GM19452 (cell line): ENCODE data around the gene ARF6.
A peak's percentile ranks its signal among the peaks of the same experiment; 100 is the strongest.
"Not testable (repeated sequence)": the region's sequence is repeated elsewhere in the genome, so short reads cannot be mapped to it uniquely, and the experiment has no call there.

Source experiments
- ATAC-seq: cut with Tn5 transposase; IDR thresholded peaks from one replicate; pipeline ENCODE4 v1.9.1; 2021; ENCODE audit not compliant: unreplicated experiment

Gene ARF6

GRCh38 chr14:49876563-49877127 is 16.2 kb upstream of the ARF6 start:
- ATAC-seq: no peak

GRCh38 chr14:49879646-49880204 is 13.2 kb upstream of the ARF6 start:
- ATAC-seq: peak; percentile 81

GRCh38 chr14:49880267-49881064 is 12.4 kb upstream of the ARF6 start:
- ATAC-seq: no peak

- no peak for ATAC-seq
Measured at GRCh38 chr14:49881350-49882001, 11.4 kb upstream of the ARF6 start.

GRCh38 chr14:49882826-49883694 is 9.8 kb upstream of the ARF6 start:
- ATAC-seq: no peak

GRCh38 chr14:49886523-49886922 is 6.4 kb upstream of the ARF6 start:
- no peak for ATAC-seq

- no peak for ATAC-seq
Measured at GRCh38 chr14:49888293-49888692, 4.6 kb upstream of the ARF6 start.

- peak; percentile 16 for ATAC-seq
Measured at GRCh38 chr14:49892301-49892635, 614 bp upstream of the ARF6 start.

GRCh38 chr14:49893309-49894213 is 679 bp downstream of the ARF6 start:
- ATAC-seq: peak; percentile 46

- ATAC-seq: not testable (repeated sequence)
Measured at GRCh38 chr14:49894214-49895107, 1.6 kb downstream of the ARF6 start.

GRCh38 chr14:49895480-49895879 is 2.6 kb downstream of the ARF6 start:
- no peak for ATAC-seq

- ATAC-seq: not testable (repeated sequence)
Measured at GRCh38 chr14:49896272-49896671, 3.4 kb downstream of the ARF6 start.

GRCh38 chr14:49896966-49897365 is 4.1 kb downstream of the ARF6 start:
- ATAC-seq: no peak

- no peak for ATAC-seq
Measured at GRCh38 chr14:49897414-49897813, 4.5 kb downstream of the ARF6 start.

- ATAC-seq: no peak
Measured at GRCh38 chr14:49897965-49898364, 5.1 kb downstream of the ARF6 start.

- no peak for ATAC-seq
Measured at GRCh38 chr14:49898485-49898884, 5.6 kb downstream of the ARF6 start.

- no peak for ATAC-seq
Measured at GRCh38 chr14:49900973-49901372, 8.1 kb downstream of the ARF6 start.

- ATAC-seq: not testable (repeated sequence)
Measured at GRCh38 chr14:49902679-49903246, 9.9 kb downstream of the ARF6 start.

GRCh38 chr14:49904270-49904669 is 11.4 kb downstream of the ARF6 start:
- ATAC-seq: no peak
